Glutamatergic neuron (in vitro differentiated cells): ENCODE data around the gene CTNNA2. TPM values are rescaled to one million over a fixed set of nuclear protein-coding genes. Genes with fewer than 3 reads are reported as not detected.

Experiments
- DNase-seq: peaks from one replicate; pipeline ENCODE4 v3.0.0; 2022
- H3K27ac Mint-ChIP-seq: one replicate; pipeline ENCODE4 v1.8.0; 2020; ENCODE audit warnings: mild to moderate bottlenecking, mixed read lengths, inconsistent platforms; ENCODE audit not compliant: unreplicated experiment
- H3K27me3 Mint-ChIP-seq: one replicate; pipeline ENCODE4 v1.8.0; 2020; ENCODE audit warnings: mild to moderate bottlenecking, moderate library complexity, mixed read lengths, inconsistent platforms; ENCODE audit not compliant: unreplicated experiment
- H3K36me3 Mint-ChIP-seq: one replicate; pipeline ENCODE4 v1.8.0; 2020; ENCODE audit warnings: mild to moderate bottlenecking, mixed read lengths, inconsistent platforms; ENCODE audit not compliant: unreplicated experiment
- H3K4me1 Mint-ChIP-seq: one replicate; pipeline ENCODE4 v1.8.0; 2020; ENCODE audit warnings: mild to moderate bottlenecking, low read depth, mixed read lengths, inconsistent platforms; ENCODE audit not compliant: unreplicated experiment
- H3K4me3 Mint-ChIP-seq: one replicate; pipeline ENCODE4 v1.8.0; 2020; ENCODE audit warnings: mild to moderate bottlenecking, mixed read lengths, inconsistent platforms; ENCODE audit not compliant: unreplicated experiment
- H3K9me3 Mint-ChIP-seq: one replicate; pipeline ENCODE4 v1.8.0; 2020; ENCODE audit warnings: mild to moderate bottlenecking, moderate library complexity, mixed read lengths, inconsistent platforms; ENCODE audit not compliant: unreplicated experiment
- CTCF ChIP-seq: fragments of 200-600 bp; sonication (generic); IDR thresholded peaks from one replicate; pipeline ENCODE4 v1.5.0; 2021; ENCODE audit not compliant: partially characterized antibody, unreplicated experiment
- total RNA-seq: library from RNA; stranded (reverse); fragmentation: NEBNext Ultra II Directional; extraction: Animal tissue kit (Norgen Biotek cat#: 25700); gene quantifications from one replicate; pipeline ENCODE4 v1.2.1, GENCODE V29; 2021; ENCODE audit not compliant: unreplicated experiment

Gene CTNNA2
- total RNA-seq, 1 donor from 2014 or later: 76.2 TPM

GRCh38 chr2:79702905-79703304, 190.1 kb downstream of the CTNNA2 start:
- H3K27me3 Mint-ChIP-seq: no peaks in the 10 kb centered on the region
- no peak overlapping the region for H3K4me3 Mint-ChIP-seq
- H3K27ac Mint-ChIP-seq: peak overlapping the region; percentile 80
- H3K36me3 Mint-ChIP-seq: peaks cover 4% of the 10 kb centered on the region
- no peak for TF ChIP-seq CTCF
- H3K4me1 Mint-ChIP-seq: peaks cover 12% of the 10 kb centered on the region
- peaks cover 3% of the 10 kb centered on the region for H3K9me3 Mint-ChIP-seq
- DNase-seq: no peak

DNA sequence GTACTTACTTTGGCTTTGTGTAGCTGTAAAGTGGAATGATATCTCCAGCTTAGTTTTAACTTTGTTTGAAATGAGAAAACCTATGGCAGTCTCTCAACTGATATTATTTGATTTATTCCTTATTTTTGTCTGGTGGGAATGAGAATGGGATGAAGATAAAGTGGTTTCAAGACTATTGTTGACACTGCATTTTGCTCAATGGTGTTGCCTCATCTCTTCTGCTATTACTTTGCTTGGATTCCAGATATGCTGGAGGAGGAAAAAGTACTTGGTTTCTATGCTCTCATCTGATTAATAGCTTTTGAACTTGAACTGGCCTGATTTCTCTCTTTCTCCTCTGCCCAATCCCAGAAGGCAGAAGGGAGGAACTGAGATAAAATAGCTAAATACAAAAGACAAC, 198.2 kb downstream of the CTNNA2 start:
- H3K9me3 Mint-ChIP-seq: peaks cover 1% of the 10 kb centered on the region
- H3K4me1 Mint-ChIP-seq: no peaks in the 10 kb centered on the region
- no peak overlapping the region for H3K4me3 Mint-ChIP-seq
- DNase-seq: no peak
- no peak for TF ChIP-seq CTCF
- H3K36me3 Mint-ChIP-seq: no peaks in the 10 kb centered on the region
- no peaks in the 10 kb centered on the region for H3K27me3 Mint-ChIP-seq
- H3K27ac Mint-ChIP-seq: no peak overlapping the region

- H3K4me1 Mint-ChIP-seq: peaks cover 7% of the 10 kb centered on the region
- no peak overlapping the region for H3K4me3 Mint-ChIP-seq
- H3K27ac Mint-ChIP-seq: no peak overlapping the region
- TF ChIP-seq CTCF: no peak
- H3K36me3 Mint-ChIP-seq: no peaks in the 10 kb centered on the region
- DNase-seq: no peak
- H3K27me3 Mint-ChIP-seq: no peaks in the 10 kb centered on the region
- H3K9me3 Mint-ChIP-seq: peaks cover 1% of the 10 kb centered on the region
Measured at GRCh38 chr2:79713131-79713785, 200.4 kb downstream of the CTNNA2 start.

GRCh38 chr2:79714283-79714682, 201.4 kb downstream of the CTNNA2 start:
- H3K27ac Mint-ChIP-seq: no peak overlapping the region

More at GRCh38 chr2:79714283-79714682, 201.4 kb downstream of the CTNNA2 start:
- no peaks in the 10 kb centered on the region for H3K27me3 Mint-ChIP-seq
- H3K4me3 Mint-ChIP-seq: no peak overlapping the region
- TF ChIP-seq CTCF: no peak
- DNase-seq: no peak
- H3K9me3 Mint-ChIP-seq: peaks cover 1% of the 10 kb centered on the region
- no peaks in the 10 kb centered on the region for H3K36me3 Mint-ChIP-seq
- H3K4me1 Mint-ChIP-seq: peaks cover 7% of the 10 kb centered on the region
